SK-N-DZ (cell line): ENCODE data around the gene CXorf65.

Source experiments
- DNase-seq: peaks from one replicate; pipeline ENCODE4 v3.0.0-alpha.2; 2015; ENCODE audit warnings: low spot score

The CXorf65 gene

GRCh38 chrX:71107245-71107644 lies 705 bp upstream of the CXorf65 start:
- DNase-seq: no peak

DNA sequence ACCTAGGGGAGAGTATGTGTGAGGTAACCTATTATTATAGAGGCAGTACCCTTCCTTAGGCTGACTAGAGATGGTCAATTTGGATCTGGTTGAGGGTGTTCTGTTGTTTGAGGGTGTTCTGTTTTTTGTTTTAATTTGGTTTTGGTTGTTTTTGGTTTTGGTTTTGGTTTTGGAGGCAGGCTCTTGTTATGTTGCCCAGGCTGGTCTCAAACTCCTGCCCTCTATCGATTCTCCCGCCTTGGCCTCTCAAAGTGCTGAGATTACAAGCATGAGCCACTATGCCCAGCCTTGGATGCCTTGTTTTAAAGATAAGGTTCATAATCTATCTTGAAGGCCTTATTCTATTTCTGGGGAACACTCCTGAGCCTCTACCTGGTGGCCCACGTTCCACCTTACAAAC lies 912 bp downstream of the CXorf65 start:
- DNase-seq: no peak

- peak; percentile 83 for DNase-seq
Measured at GRCh38 chrX:71103110-71103983, 3.2 kb downstream of the CXorf65 start.

GRCh38 chrX:71102292-71102691 lies 4.2 kb downstream of the CXorf65 start:
- DNase-seq: no peak

DNA sequence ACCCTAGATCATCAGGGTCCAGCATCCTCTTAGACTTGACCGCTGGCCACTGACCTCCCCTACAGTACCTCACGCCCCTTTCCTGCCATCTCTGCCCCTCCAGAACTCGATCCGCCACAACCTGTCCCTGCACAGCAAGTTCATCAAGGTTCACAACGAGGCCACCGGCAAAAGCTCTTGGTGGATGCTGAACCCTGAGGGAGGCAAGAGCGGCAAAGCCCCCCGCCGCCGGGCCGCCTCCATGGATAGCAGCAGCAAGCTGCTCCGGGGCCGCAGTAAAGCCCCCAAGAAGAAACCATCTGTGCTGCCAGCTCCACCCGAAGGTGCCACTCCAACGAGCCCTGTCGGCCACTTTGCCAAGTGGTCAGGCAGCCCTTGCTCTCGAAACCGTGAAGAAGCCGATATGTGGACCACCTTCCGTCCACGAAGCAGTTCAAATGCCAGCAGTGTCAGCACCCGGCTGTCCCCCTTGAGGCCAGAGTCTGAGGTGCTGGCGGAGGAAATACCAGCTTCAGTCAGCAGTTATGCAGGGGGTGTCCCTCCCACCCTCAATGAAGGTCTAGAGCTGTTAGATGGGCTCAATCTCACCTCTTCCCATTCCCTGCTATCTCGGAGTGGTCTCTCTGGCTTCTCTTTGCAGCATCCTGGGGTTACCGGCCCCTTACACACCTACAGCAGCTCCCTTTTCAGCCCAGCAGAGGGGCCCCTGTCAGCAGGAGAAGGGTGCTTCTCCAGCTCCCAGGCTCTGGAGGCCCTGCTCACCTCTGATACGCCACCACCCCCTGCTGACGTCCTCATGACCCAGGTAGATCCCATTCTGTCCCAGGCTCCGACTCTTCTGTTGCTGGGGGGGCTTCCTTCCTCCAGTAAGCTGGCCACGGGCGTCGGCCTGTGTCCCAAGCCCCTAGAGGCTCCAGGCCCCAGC lies 5.7 kb downstream of the CXorf65 start:
- no peak for DNase-seq

- no peak for DNase-seq
Measured at GRCh38 chrX:71099736-71100135, 6.8 kb downstream of the CXorf65 start.

- no peak for DNase-seq
Measured at GRCh38 chrX:71098951-71099506, 7.5 kb downstream of the CXorf65 start.

- peak; percentile 51 for DNase-seq
Measured at GRCh38 chrX:71098302-71098701, 8.2 kb downstream of the CXorf65 start.

- DNase-seq: no peak
Measured at GRCh38 chrX:71096760-71097032, 9.8 kb downstream of the CXorf65 start.

GRCh38 chrX:71095981-71096759 lies 10.4 kb downstream of the CXorf65 start:
- DNase-seq: peak; percentile 24

GRCh38 chrX:71095555-71095980 lies 11.0 kb downstream of the CXorf65 start, which contains the start of gene FOXO4:
Gene FOXO4, plus strand, starts transcription at chrX:71095851. Its CDS starts 678 bp downstream, at chrX:71096529.
- peak; percentile 86 for DNase-seq

- no peak for DNase-seq
Measured at GRCh38 chrX:71095033-71095432, 11.5 kb downstream of the CXorf65 start.

DNA sequence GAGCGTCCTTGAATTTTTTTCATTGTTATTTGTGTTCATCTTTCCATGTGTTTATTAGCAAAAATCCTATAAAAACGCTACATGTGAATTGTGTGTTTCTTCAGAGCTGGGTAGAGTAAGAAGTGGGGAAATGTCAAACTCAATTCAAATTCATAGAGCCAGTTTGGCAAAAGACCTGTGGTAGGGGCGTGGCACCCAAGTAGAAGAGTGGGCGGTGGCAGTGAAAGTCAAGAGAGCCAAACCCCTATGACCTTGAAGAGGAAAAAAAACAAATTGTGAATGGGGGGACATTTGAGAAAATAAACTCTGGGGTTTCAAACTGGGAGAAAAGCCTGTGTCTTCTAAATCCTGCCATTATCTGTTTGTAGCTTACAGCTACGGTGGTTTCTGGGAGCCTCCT lies 15.3 kb downstream of the CXorf65 start:
- DNase-seq: no peak

- DNase-seq: no peak
Measured at GRCh38 chrX:71085900-71086299, 20.6 kb downstream of the CXorf65 start.

DNA sequence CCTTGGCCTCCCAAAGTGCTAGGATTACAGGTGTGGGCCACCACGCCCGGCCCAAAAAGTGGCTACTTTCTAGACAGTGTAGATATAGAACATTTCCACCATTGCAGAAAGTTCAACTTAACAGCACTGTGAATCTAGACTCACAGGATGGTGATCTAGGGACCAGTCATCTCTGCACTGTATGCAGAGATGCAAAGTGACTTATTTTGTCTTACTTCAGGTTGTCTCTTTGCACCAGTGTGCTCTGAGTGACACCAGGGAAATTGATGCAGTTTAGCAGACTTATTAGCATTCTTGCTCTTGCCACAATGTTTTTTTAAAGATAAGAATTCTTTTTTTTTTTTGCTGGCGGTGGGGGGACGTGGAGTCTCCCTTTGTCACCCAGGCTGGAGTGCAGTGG lies 23.7 kb downstream of the CXorf65 start:
- no peak for DNase-seq

DNA sequence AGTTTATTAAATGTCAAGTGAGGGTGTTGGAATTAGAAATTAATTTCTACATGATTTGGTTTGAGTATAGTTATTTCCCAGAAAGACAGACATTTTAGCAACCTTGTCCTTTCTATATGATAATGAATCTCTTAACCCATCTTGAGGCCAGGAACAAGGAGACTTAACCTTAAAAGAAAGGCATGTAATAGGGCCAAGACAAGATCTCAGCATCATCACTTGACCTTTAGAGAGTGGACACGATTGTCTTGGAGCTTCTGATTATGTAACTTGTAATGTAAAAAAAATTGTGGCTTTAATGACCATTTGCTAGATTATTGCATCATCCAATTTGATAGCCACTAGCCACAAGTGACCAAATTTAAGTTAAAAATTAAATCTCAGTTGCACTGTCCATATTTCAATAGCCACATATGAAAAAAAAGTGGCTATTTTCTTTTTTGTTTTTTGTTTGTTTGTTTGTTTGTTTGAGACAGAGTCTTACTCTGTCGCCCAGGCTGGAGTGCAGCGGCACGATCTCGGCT lies 24.4 kb downstream of the CXorf65 start:
- no peak for DNase-seq

DNA sequence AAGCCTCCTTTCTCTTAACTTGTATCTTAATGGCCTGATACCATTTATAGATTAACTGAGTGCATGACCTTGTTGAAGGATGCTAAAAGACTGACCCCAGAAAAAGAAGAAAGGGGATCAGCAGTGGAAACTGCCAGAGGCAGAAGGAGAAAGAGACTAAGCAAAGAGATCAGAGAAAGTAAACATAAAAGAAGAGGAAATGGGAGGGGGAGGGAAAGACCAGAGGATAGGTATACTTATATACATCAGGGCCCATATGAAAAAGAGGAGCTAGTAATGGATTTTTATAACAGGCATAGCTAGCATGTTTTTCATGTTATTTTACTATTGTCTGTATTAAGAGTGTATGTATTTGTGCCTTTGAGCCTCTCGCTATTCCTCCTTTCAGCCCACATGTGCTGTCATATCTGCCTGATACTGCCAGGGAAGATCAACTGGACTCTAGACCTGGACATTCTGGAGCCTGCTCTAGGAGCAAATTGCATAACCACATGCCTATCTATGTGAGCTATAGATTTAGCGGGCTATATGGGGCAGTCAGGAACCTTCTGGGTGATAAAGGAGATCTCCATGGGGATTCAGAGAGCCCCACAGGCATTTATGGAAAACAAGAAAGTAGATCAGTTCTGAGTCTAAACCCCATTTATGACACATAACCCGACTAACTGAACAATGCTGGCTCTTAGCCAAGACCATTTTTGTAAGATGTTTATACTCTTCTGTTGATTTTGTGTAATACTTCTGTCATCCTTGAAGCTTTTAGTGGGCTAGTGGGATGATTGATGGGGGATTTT lies 25.0 kb downstream of the CXorf65 start:
- DNase-seq: no peak

DNA sequence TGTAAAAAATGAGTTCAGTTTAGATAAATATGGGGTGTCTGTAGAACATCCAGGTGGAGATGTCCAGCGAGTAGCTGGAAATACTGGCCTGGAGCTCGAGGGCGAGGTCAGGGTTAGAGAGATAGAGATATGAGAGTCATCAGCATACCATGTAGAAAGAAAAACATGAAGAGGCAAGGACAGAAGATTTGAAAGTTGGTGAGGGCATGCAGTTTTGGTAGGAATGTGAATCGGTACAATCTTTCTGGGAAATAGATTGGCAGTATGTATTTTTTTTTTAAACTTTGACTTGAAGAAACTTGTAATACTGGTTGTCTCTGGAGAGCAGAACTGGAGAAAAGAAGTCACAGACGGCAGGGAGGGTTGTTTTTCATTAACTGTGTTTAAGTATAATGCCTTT lies 36.0 kb downstream of the CXorf65 start:
- DNase-seq: no peak

GRCh38 chrX:71068044-71068918 lies 38.3 kb downstream of the CXorf65 start, which contains the start of gene SNX12:
Gene SNX12, minus strand, starts transcription at chrX:71068334. Its CDS starts 28 bp downstream, at chrX:71068306.
- peak; percentile 95 for DNase-seq
